HepG2 (cell line): ENCODE measurements around the gene SNIP1. TPM values are rescaled to one million over a fixed set of nuclear protein-coding genes. Genes with fewer than 3 reads are reported as not detected.

ENCODE experiments used
- ATF1 ChIP-seq: IDR thresholded peaks from 2 replicates; pipeline ENCODE4 v1.6.1; 2016; ENCODE audit warnings: mild to moderate bottlenecking, control low read depth
- NFIB ChIP-seq: sonication (generic); formaldehyde crosslinking; IDR thresholded peaks from 2 replicates; pipeline ENCODE4 v1.9.0; 2021; ENCODE audit warnings: missing genetic modification reagents, mild to moderate bottlenecking, borderline replicate concordance
- SMC3 ChIP-seq: IDR thresholded peaks from 2 replicates; pipeline ENCODE4 v1.6.1; 2011; ENCODE audit warnings: low read length, improper control_type of control experiment
- TEAD3 ChIP-seq: optimal IDR thresholded peaks from 2 replicates; pipeline ENCODE3; 2016; ENCODE audit warnings: borderline replicate concordance
- WIZ ChIP-seq: sonication (generic); formaldehyde crosslinking; IDR thresholded peaks from 2 replicates; pipeline ENCODE4 v1.5.1; 2020; ENCODE audit warnings: mild to moderate bottlenecking, missing genetic modification reagents
- YEATS2 ChIP-seq: sonication (generic); formaldehyde crosslinking; IDR thresholded peaks from 2 replicates; pipeline ENCODE4 v1.4.0; 2020; ENCODE audit warnings: missing genetic modification reagents, borderline replicate concordance
- ZBTB40 ChIP-seq, 2 experiments: fragments of 450-650 bp in 1 of 2; sonication (generic) in 1 of 2; formaldehyde crosslinking in 1 of 2; IDR thresholded peaks; 2 replicates each; pipeline versions ENCODE4 v1.6.1 to v1.8.0; 2016 to 2022; ENCODE audit warnings: antibody characterized with exemption in 1 of 2, mild to moderate bottlenecking in 1 of 2, missing genetic modification reagents in 1 of 2
- ZFX ChIP-seq: sonication (generic); formaldehyde crosslinking; IDR thresholded peaks from 2 replicates; pipeline ENCODE4 v1.4.0; 2020; ENCODE audit warnings: mild to moderate bottlenecking, low read depth, missing genetic modification reagents, moderate library complexity
- ZNF10 ChIP-seq: sonication (generic); formaldehyde crosslinking; IDR thresholded peaks from 2 replicates; pipeline ENCODE4 v1.4.0; 2020; ENCODE audit warnings: mild to moderate bottlenecking, low read depth, missing genetic modification reagents, borderline replicate concordance
- ZNF101 ChIP-seq: sonication (generic); formaldehyde crosslinking; IDR thresholded peaks from 2 replicates; pipeline ENCODE4 v1.4.0; 2020; ENCODE audit warnings: mild to moderate bottlenecking, low read depth, missing genetic modification reagents, borderline replicate concordance
- ZNF501 ChIP-seq: sonication (generic); formaldehyde crosslinking; IDR thresholded peaks from 2 replicates; pipeline ENCODE4 v1.5.1; 2020; ENCODE audit warnings: mild to moderate bottlenecking, moderate library complexity, missing genetic modification reagents
- polyA plus RNA-seq, 8 experiments: library from polyadenylated mRNA; depleted of rRNA in 3 of 8; stranded (reverse) in 7 of 8; unstranded in 1 of 8; fragments of >200 nt; fragmentation: Illumina TruSeq in 4 of 8; extraction: Trizol in 4 of 8; gene quantifications; 2 replicates each; pipeline versions ENCODE4 v1.2.1 to v1.2.3, GENCODE V29; 2011 to 2016; ENCODE audit warnings: low read depth in 4 of 8, missing spikeins in 1 of 8, mixed read lengths in 1 of 8; ENCODE audit not compliant: insufficient read depth in 1 of 8
- total RNA-seq, 5 experiments: library from RNA; depleted of rRNA; stranded (reverse); fragments of >200 nt; fragmentation: Illumina TruSeq; extraction: Trizol; gene quantifications; 2 replicates each; pipeline ENCODE4 v1.2.3, GENCODE V29; 2016; ENCODE audit warnings: low read depth in 1 of 5
- TF ChIP-seq, protein P1 (sequence below): sonication (generic); formaldehyde crosslinking; IDR thresholded peaks from 2 replicates; pipeline ENCODE4 v1.5.0; 2020; ENCODE audit warnings: mild to moderate bottlenecking, missing genetic modification reagents, moderate library complexity

The SNIP1 gene
- total and polyA plus RNA-seq, 2 of the 13 experiments (the other 11 are each of a cell fraction or from before 2014, with no cell fraction given) = 5.5 to 11.2 TPM

- TF ChIP-seq ZBTB40 (IDR thresholded peaks at IDR 0.05) = no peak
- TF ChIP-seq ZBTB40 (CRISPR knock-in tag; IDR thresholded peaks at IDR 0.05) = no peak
- no peak for TF ChIP-seq ZNF101
- 0 out of 2 replicates have a peak, but pooled peaks have one; percentile 30 for TF ChIP-seq YEATS2
- TF ChIP-seq SMC3 = peak; percentile 65
- TF ChIP-seq, protein P1, sequence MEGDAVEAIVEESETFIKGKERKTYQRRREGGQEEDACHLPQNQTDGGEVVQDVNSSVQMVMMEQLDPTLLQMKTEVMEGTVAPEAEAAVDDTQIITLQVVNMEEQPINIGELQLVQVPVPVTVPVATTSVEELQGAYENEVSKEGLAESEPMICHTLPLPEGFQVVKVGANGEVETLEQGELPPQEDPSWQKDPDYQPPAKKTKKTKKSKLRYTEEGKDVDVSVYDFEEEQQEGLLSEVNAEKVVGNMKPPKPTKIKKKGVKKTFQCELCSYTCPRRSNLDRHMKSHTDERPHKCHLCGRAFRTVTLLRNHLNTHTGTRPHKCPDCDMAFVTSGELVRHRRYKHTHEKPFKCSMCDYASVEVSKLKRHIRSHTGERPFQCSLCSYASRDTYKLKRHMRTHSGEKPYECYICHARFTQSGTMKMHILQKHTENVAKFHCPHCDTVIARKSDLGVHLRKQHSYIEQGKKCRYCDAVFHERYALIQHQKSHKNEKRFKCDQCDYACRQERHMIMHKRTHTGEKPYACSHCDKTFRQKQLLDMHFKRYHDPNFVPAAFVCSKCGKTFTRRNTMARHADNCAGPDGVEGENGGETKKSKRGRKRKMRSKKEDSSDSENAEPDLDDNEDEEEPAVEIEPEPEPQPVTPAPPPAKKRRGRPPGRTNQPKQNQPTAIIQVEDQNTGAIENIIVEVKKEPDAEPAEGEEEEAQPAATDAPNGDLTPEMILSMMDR (CRISPR knock-in tag) = peak; percentile 95
- TF ChIP-seq ZFX (CRISPR knock-in tag) = 0 out of 2 replicates have a peak, but pooled peaks have one; percentile 16
- TF ChIP-seq ZNF501 (CRISPR knock-in tag) = 0 out of 2 replicates have a peak, but pooled peaks have one; percentile 20
- no peak for TF ChIP-seq WIZ (CRISPR knock-in tag)
- no peak for TF ChIP-seq ATF1 (CRISPR knock-in tag)
- TF ChIP-seq TEAD3 (CRISPR knock-in tag) = peak; percentile 15
- no peak for TF ChIP-seq ZNF10 (CRISPR knock-in tag)
- TF ChIP-seq NFIB (CRISPR knock-in tag) = no peak
- TF ChIP-seq, all 625 proteins: peak for 29
Measured at GRCh38 chr1:37486680-37487618, 67.1 kb downstream of the SNIP1 start (continued).
